ENCODE data around the gene KCNQ1.

Gene KCNQ1

GRCh38 chr11:2878782-2879181, 434.0 kb downstream of the KCNQ1 start:
- ATAC-seq (ENCODE audit: low read depth) = no peak
- Mint-ChIP-seq H3K27me3 (peaks cover 10% of the 10 kb centered on the region), H3K27ac (no peak overlapping the region), H3K4me3 (no peak overlapping the region), H3K9me3 (peaks cover 1% of the 10 kb centered on the region), H3K4me1 (peaks cover 3% of the 10 kb centered on the region), H3K36me3 (no peaks in the 10 kb centered on the region)
- no peak for DNase-seq (ENCODE audit: low spot score in 2 of 2)

GRCh38 chr11:2880646-2881045, 435.8 kb downstream of the KCNQ1 start:
- peaks cover 1% of the 10 kb centered on the region for H3K9me3 Mint-ChIP-seq
- peaks cover 7% of the 10 kb centered on the region for H3K27me3 Mint-ChIP-seq
- H3K4me3 Mint-ChIP-seq = no peak overlapping the region
- no peak for ATAC-seq (ENCODE audit: low read depth)
- H3K27ac Mint-ChIP-seq = no peak overlapping the region
- H3K4me1 Mint-ChIP-seq = peaks cover 5% of the 10 kb centered on the region
- no peak for DNase-seq (ENCODE audit: low spot score in 2 of 2)
- H3K36me3 Mint-ChIP-seq = no peaks in the 10 kb centered on the region

- no peak for ATAC-seq (ENCODE audit: low read depth)
- H3K27me3 Mint-ChIP-seq = peaks cover 6% of the 10 kb centered on the region
- H3K9me3 Mint-ChIP-seq = peaks cover 1% of the 10 kb centered on the region
- H3K4me1 Mint-ChIP-seq = peaks cover 5% of the 10 kb centered on the region
- H3K27ac Mint-ChIP-seq = no peak overlapping the region
- no peaks in the 10 kb centered on the region for H3K36me3 Mint-ChIP-seq
- no peak overlapping the region for H3K4me3 Mint-ChIP-seq
- no peak for DNase-seq (ENCODE audit: low spot score in 2 of 2)
Observed at GRCh38 chr11:2881076-2881980, 436.5 kb downstream of the KCNQ1 start.

GRCh38 chr11:2881981-2882375, 437.2 kb downstream of the KCNQ1 start:
- no peaks in the 10 kb centered on the region for H3K36me3 Mint-ChIP-seq
- DNase-seq (ENCODE audit: low spot score in 2 of 2) = no peak
- H3K4me3 Mint-ChIP-seq = no peak overlapping the region
- no peak for ATAC-seq (ENCODE audit: low read depth)
- no peak overlapping the region for H3K27ac Mint-ChIP-seq
- H3K27me3 Mint-ChIP-seq = peaks cover 6% of the 10 kb centered on the region
- H3K4me1 Mint-ChIP-seq = peaks cover 8% of the 10 kb centered on the region
- peaks cover 1% of the 10 kb centered on the region for H3K9me3 Mint-ChIP-seq

- H3K9me3 Mint-ChIP-seq = no peaks in the 10 kb centered on the region
- H3K4me1 Mint-ChIP-seq = peaks cover 8% of the 10 kb centered on the region
- H3K27ac Mint-ChIP-seq = no peak overlapping the region
- peak overlapping the region; percentile 67 for H3K4me3 Mint-ChIP-seq
- H3K27me3 Mint-ChIP-seq = peaks cover 6% of the 10 kb centered on the region
- no peaks in the 10 kb centered on the region for H3K36me3 Mint-ChIP-seq
- DNase-seq (ENCODE audit: low spot score in 2 of 2) (no peak), ATAC-seq (ENCODE audit: low read depth) (no peak)
Observed at GRCh38 chr11:2882396-2883110, 437.7 kb downstream of the KCNQ1 start.

GRCh38 chr11:2883640-2883978, 438.8 kb downstream of the KCNQ1 start:
- Mint-ChIP-seq H3K27me3 (peaks cover 6% of the 10 kb centered on the region), H3K9me3 (no peaks in the 10 kb centered on the region), H3K4me3 (peak overlapping the region; percentile 55), H3K27ac (no peak overlapping the region), H3K4me1 (peaks cover 8% of the 10 kb centered on the region), H3K36me3 (no peaks in the 10 kb centered on the region)
- ATAC-seq (ENCODE audit: low read depth) = no peak
- DNase-seq (ENCODE audit: low spot score in 2 of 2) = no peak

- no peak for ATAC-seq (ENCODE audit: low read depth)
- Mint-ChIP-seq H3K4me1 (peaks cover 8% of the 10 kb centered on the region), H3K9me3 (no peaks in the 10 kb centered on the region)
Observed at GRCh38 chr11:2883979-2884815, 439.4 kb downstream of the KCNQ1 start.

GRCh38 chr11:2885017-2885677, 440.3 kb downstream of the KCNQ1 start:
- Mint-ChIP-seq H3K27ac (no peak overlapping the region), H3K4me3 (peak overlapping the region; percentile 94), H3K27me3 (peaks cover 6% of the 10 kb centered on the region), H3K36me3 (no peaks in the 10 kb centered on the region), H3K4me1 (peaks cover 8% of the 10 kb centered on the region), H3K9me3 (no peaks in the 10 kb centered on the region)
- no peak for ATAC-seq (ENCODE audit: low read depth)
- DNase-seq (ENCODE audit: low spot score in 2 of 2) = peak in 1 of 2 donors; percentile 52

More at GRCh38 chr11:2883979-2884815, 439.4 kb downstream of the KCNQ1 start:
- Mint-ChIP-seq H3K4me3 (peak overlapping the region; percentile 55), H3K36me3 (no peaks in the 10 kb centered on the region), H3K27me3 (peaks cover 6% of the 10 kb centered on the region), H3K27ac (no peak overlapping the region)
- DNase-seq (ENCODE audit: low spot score in 2 of 2) = no peak

- H3K9me3 Mint-ChIP-seq = no peaks in the 10 kb centered on the region
- peaks cover 6% of the 10 kb centered on the region for H3K27me3 Mint-ChIP-seq
- peak within 1 kb of the TSS; percentile 72 for H3K27ac Mint-ChIP-seq
- peak; percentile 90 for ATAC-seq (ENCODE audit: low read depth)
- peaks cover 8% of the 10 kb centered on the region for H3K4me1 Mint-ChIP-seq
- H3K4me3 Mint-ChIP-seq = peak within 1 kb of the TSS; percentile 94
- H3K36me3 Mint-ChIP-seq = no peaks in the 10 kb centered on the region
- DNase-seq (ENCODE audit: low spot score in 2 of 2) = peak; percentile 71 to 79
Observed at GRCh38 chr11:2885678-2886081, 440.9 kb downstream of the KCNQ1 start, which contains the start of gene CDKN1C. Gene CDKN1C, minus strand, starts transcription at chr11:2885775. Its CDS starts 319 bp downstream, at chr11:2885456.

- H3K36me3 Mint-ChIP-seq = no peaks in the 10 kb centered on the region
- H3K27me3 Mint-ChIP-seq = peaks cover 6% of the 10 kb centered on the region
- H3K9me3 Mint-ChIP-seq = no peaks in the 10 kb centered on the region
- H3K4me1 Mint-ChIP-seq = peaks cover 8% of the 10 kb centered on the region
- peak overlapping the region; percentile 77 for H3K4me3 Mint-ChIP-seq
- peak overlapping the region; percentile 72 for H3K27ac Mint-ChIP-seq
- DNase-seq (ENCODE audit: low spot score in 2 of 2) (peak in 1 of 2 donors; percentile 44), ATAC-seq (ENCODE audit: low read depth) (no peak)
Observed at GRCh38 chr11:2886191-2886894, 441.5 kb downstream of the KCNQ1 start.

GRCh38 chr11:2886936-2887335, 442.1 kb downstream of the KCNQ1 start:
- Mint-ChIP-seq H3K27me3 (peaks cover 6% of the 10 kb centered on the region), H3K4me1 (peaks cover 10% of the 10 kb centered on the region), H3K36me3 (no peaks in the 10 kb centered on the region), H3K27ac (peak overlapping the region; percentile 72), H3K4me3 (peak overlapping the region; percentile 77), H3K9me3 (no peaks in the 10 kb centered on the region)
- no peak for DNase-seq (ENCODE audit: low spot score in 2 of 2)
- ATAC-seq (ENCODE audit: low read depth) = no peak

- Mint-ChIP-seq H3K4me3 (peak overlapping the region; percentile 46), H3K9me3 (no peaks in the 10 kb centered on the region), H3K27me3 (peaks cover 6% of the 10 kb centered on the region), H3K4me1 (peaks cover 12% of the 10 kb centered on the region), H3K36me3 (no peaks in the 10 kb centered on the region), H3K27ac (no peak overlapping the region)
- no peak for ATAC-seq (ENCODE audit: low read depth)
- DNase-seq (ENCODE audit: low spot score in 2 of 2) = no peak
Observed at GRCh38 chr11:2887515-2888195, 442.8 kb downstream of the KCNQ1 start.

All from memory B cell (primary cell).